ENCODE measurements around the gene ZNF786. TPM values are rescaled to one million over a fixed set of nuclear protein-coding genes. Genes with fewer than 3 reads are reported as not detected.
A peak's percentile ranks its signal among the peaks of the same experiment; 100 is the strongest.

Gene ZNF786
- total and polyA plus RNA-seq, 9 of the 15 experiments (the other 6 are each of a cell fraction or from before 2014, with no cell fraction given): 0.31 to 5.4 (median 3.0) TPM

GRCh38 chr7:149125863-149126661 is 35.5 kb upstream of the ZNF786 start, which contains the start of gene ZNF425 (continued):
- peak; percentile 86 for TF ChIP-seq E2F8 (IDR thresholded peaks at IDR 0.05; ENCODE audit: low read depth, partially characterized antibody)
- no peak; the same call in 1 of the 2 replicates for TF ChIP-seq NR3C1 (CRISPR knock-in tag; IDR thresholded peaks at IDR 0.05)
- TF ChIP-seq, protein P1, sequence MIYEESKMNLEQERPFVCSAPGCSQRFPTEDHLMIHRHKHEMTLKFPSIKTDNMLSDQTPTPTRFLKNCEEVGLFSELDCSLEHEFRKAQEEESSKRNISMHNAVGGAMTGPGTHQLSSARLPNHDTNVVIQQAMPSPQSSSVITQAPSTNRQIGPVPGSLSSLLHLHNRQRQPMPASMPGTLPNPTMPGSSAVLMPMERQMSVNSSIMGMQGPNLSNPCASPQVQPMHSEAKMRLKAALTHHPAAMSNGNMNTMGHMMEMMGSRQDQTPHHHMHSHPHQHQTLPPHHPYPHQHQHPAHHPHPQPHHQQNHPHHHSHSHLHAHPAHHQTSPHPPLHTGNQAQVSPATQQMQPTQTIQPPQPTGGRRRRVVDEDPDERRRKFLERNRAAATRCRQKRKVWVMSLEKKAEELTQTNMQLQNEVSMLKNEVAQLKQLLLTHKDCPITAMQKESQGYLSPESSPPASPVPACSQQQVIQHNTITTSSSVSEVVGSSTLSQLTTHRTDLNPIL (CRISPR knock-in tag; IDR thresholded peaks at IDR 0.05): no peak
- TF ChIP-seq, protein P2, sequence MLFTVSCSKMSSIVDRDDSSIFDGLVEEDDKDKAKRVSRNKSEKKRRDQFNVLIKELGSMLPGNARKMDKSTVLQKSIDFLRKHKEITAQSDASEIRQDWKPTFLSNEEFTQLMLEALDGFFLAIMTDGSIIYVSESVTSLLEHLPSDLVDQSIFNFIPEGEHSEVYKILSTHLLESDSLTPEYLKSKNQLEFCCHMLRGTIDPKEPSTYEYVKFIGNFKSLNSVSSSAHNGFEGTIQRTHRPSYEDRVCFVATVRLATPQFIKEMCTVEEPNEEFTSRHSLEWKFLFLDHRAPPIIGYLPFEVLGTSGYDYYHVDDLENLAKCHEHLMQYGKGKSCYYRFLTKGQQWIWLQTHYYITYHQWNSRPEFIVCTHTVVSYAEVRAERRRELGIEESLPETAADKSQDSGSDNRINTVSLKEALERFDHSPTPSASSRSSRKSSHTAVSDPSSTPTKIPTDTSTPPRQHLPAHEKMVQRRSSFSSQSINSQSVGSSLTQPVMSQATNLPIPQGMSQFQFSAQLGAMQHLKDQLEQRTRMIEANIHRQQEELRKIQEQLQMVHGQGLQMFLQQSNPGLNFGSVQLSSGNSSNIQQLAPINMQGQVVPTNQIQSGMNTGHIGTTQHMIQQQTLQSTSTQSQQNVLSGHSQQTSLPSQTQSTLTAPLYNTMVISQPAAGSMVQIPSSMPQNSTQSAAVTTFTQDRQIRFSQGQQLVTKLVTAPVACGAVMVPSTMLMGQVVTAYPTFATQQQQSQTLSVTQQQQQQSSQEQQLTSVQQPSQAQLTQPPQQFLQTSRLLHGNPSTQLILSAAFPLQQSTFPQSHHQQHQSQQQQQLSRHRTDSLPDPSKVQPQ (CRISPR knock-in tag; IDR thresholded peaks at IDR 0.05; ENCODE audit: borderline replicate concordance): no peak
- no peak; the same call in none of the 2 replicates for TF ChIP-seq HLTF (IDR thresholded peaks at IDR 0.05)
- TF ChIP-seq HDAC8 (tag; IDR thresholded peaks at IDR 0.05): peak; percentile 54; the same call in 1 of the 2 replicates
- peak; percentile 27; the same call in 1 of the 2 replicates for TF ChIP-seq DPF2 (IDR thresholded peaks at IDR 0.05)
- TF ChIP-seq MED1 (CRISPR knock-in tag; IDR thresholded peaks at IDR 0.05; ENCODE audit: borderline replicate concordance): no peak
- TF ChIP-seq MTA1 (IDR thresholded peaks at IDR 0.05; ENCODE audit: borderline replicate concordance): no peak; the same call in 1 of the 2 replicates
- TF ChIP-seq TEAD4 (IDR thresholded peaks at IDR 0.05; ENCODE audit: low read length): peak; percentile 50
- TF ChIP-seq TEAD4 (CRISPR knock-in tag; IDR thresholded peaks at IDR 0.05; ENCODE audit: borderline replicate concordance): 0 out of 2 replicates have a peak, but pooled peaks have one; percentile 75
- TF ChIP-seq ZNF263 (CRISPR knock-in tag; IDR thresholded peaks at IDR 0.05; ENCODE audit: borderline replicate concordance): peak; percentile 74; the same call in 1 of the 2 replicates
- no peak for TF ChIP-seq MCM7 (IDR thresholded peaks at IDR 0.05)
- no peak for TF ChIP-seq ZNF584 (CRISPR knock-in tag; IDR thresholded peaks at IDR 0.05; ENCODE audit: low read depth)
- no peak for TF ChIP-seq ZNF778 (CRISPR knock-in tag; IDR thresholded peaks at IDR 0.05)
- TF ChIP-seq ARID1B (IDR thresholded peaks at IDR 0.05): peak; percentile 55
- TF ChIP-seq ATF1 (CRISPR knock-in tag; IDR thresholded peaks at IDR 0.05): no peak
- peak; percentile 66; the same call in 1 of the 2 replicates for TF ChIP-seq ATF1 (tag; IDR thresholded peaks at IDR 0.05)
- TF ChIP-seq NR2C2 (CRISPR knock-in tag; IDR thresholded peaks at IDR 0.05): peak; percentile 89
- peak; percentile 55 for TF ChIP-seq NR2C2 (tag; IDR thresholded peaks at IDR 0.05)
- no peak for TF ChIP-seq MAFG (tag; conservative IDR thresholded peaks at IDR 0.05)
- TF ChIP-seq SOX6 (IDR thresholded peaks at IDR 0.05): peak; percentile 70
